ENCODE measurements around the gene GNAS. TPM values are rescaled to one million over a fixed set of nuclear protein-coding genes. Genes with fewer than 3 reads are reported as not detected.

The GNAS gene
- total and polyA plus RNA-seq, 9 of the 15 experiments (the other 6 are each of a cell fraction or from before 2014, with no cell fraction given), result 128 to 648 (median 266) TPM

GRCh38 chr20:58850693-58851174 is 1.8 kb upstream of the GNAS start, which contains the start of gene GNAS-AS1 (continued):
- TF ChIP-seq ZBTB40 (IDR thresholded peaks at IDR 0.05) (peak; percentile 90), ZBTB40 (CRISPR knock-in tag; IDR thresholded peaks at IDR 0.05) (no peak), EP400 (IDR thresholded peaks at IDR 0.05) (peak; percentile 43), OTX1 (CRISPR knock-in tag; IDR thresholded peaks at IDR 0.05) (no peak), MAFF (IDR thresholded peaks at IDR 0.05; ENCODE audit: low read length) (no peak), PPARD (CRISPR knock-in tag; IDR thresholded peaks at IDR 0.05) (no peak), GATA2 (CRISPR knock-in tag; IDR thresholded peaks at IDR 0.05) (no peak), RBM25 (IDR thresholded peaks at IDR 0.05; ENCODE audit: low read depth, low read length, severe bottlenecking) (peak; percentile 51), NFXL1 (CRISPR knock-in tag; IDR thresholded peaks at IDR 0.05) (no peak)
- TF ChIP-seq, protein P1, sequence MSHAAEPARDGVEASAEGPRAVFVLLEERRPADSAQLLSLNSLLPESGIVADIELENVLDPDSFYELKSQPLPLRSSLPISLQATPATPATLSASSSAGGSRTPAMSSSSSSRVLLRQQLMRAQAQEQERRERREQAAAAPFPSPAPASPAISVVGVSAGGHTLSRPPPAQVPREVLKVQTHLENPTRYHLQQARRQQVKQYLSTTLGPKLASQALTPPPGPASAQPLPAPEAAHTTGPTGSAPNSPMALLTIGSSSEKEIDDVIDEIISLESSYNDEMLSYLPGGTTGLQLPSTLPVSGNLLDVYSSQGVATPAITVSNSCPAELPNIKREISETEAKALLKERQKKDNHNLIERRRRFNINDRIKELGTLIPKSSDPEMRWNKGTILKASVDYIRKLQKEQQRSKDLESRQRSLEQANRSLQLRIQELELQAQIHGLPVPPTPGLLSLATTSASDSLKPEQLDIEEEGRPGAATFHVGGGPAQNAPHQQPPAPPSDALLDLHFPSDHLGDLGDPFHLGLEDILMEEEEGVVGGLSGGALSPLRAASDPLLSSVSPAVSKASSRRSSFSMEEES (CRISPR knock-in tag; IDR thresholded peaks at IDR 0.05), result no peak
